NCI-H345 treated with DMSO at 0.1 percent for 48 hours (cell line): ENCODE measurements around the gene GPATCH2L.

Experiments
- DNase-seq: peaks from one replicate; lab custom pipeline; 2025; ENCODE audit not compliant: unreplicated experiment; lab: John Stamatoyannopoulos, UW

The GPATCH2L gene

DNA sequence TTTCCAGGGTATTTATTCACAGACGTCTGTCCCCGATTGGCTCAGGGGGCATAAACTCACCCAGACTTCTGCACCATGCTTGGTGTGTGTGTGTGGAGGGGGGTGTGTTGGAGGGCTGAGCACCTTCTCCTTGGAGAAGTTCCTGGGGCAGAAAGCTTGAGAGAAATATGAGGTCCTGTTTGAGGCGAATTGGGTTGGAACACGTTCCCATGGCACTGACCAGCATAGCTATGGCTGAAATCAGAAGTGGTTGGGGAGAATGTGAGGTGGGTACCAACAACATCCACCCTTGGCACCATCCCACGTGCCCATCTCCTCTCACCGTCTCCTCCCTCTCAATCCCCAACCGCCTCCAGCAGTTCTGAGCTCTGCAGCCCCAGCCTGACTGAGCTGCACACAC is 16.0 kb upstream of the GPATCH2L start:
- no peak for DNase-seq

- DNase-seq, result no peak
These were observed 15.1 kb upstream of the GPATCH2L start for GRCh38 chr14:76136476-76137110.

GRCh38 chr14:76138119-76138757 is 13.5 kb upstream of the GPATCH2L start:
- DNase-seq, result no peak

DNA sequence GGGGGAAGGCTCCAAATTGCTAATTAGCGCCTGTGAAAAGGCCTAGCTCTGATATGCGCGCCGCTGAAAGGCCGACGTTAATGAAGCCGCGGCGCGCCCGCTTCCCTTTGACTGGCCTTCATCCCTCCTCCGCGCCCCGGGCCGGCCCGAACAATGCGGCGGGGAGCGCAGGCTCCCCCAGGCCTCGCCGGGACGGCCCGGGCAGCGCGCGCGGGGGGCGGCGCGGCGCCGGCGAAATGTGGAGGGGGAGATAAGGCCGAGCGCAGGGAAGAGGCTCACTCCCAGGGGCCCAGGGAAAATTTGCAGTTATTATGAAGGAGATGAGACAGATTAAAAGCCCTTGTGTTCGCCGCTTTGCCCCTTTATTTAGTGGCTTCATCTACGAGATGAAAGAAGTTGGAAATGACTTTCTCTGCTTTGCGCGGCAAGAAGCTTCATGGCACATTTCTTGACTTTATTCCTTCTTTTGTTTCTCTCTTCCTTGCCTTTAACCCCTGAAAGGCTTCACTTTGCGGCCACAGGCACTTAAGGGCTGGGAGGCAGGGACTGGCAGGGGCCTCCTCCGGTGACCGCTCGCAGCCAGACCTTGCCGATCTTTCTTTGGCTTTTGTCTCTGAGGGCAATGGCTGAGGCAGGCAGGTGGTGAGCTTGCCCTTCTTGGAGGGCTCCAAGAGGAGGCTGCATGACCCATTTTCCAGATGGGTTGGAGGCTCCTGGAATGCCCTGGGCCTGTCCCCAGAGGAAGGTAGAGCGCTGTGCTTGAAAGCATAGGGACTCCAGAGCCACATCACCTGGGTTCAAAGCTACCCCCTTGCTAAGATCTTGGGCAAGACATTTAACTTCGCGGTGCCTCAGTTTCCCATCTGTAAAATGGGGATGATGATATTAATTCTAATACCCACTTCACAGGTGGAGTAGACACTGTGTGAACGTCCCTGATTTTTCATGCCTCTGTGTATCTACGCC is 12.7 kb upstream of the GPATCH2L start:
- DNase-seq, result no peak

- DNase-seq, result no peak
These were observed 8.1 kb upstream of the GPATCH2L start for GRCh38 chr14:76143642-76144041.

DNA sequence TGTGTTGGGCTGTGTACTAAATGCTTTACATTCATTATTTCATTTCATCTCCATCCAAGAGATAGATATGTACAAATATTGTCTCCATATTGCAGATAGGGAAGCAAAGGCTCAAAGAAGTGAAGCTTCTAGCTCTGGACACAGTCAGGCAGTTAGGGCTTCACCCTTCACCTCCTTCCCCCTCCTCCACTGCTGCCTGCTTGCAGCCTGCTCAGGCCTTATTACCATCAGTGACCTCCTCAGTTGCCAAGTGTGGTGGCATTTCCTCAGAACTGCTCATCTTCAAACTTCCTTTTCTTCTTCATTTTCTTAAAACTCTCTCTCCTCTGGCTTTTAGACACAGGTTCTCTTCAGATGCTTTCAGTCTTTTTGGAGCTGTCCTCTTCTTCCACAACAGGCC is 4.7 kb upstream of the GPATCH2L start:
- DNase-seq, result no peak

- no peak for DNase-seq
These were observed 2.5 kb upstream of the GPATCH2L start for GRCh38 chr14:76149196-76149595.

GRCh38 chr14:76152333-76152681 is 585 bp downstream of the GPATCH2L start:
- no peak for DNase-seq

DNA sequence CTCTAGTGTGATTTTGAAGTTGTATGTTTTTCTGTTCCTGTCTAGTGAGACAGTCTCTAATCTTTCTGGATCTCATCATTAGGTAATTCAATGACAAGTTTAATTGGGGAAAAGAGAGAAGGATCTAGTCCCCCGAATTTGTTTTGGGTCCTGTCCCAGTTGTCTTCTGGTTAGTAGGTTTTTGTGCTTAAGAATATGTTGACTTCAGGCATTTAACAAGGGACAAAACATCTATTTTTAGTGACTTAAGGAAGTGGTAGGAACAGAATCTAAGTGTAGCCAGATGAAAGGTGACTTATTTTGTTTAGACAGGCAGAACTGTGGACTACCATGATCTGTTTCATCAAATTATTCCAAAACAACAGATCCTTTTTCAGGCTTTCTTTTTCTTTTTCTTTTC is 2.2 kb downstream of the GPATCH2L start:
- no peak for DNase-seq

- DNase-seq, result no peak
These were observed 2.9 kb downstream of the GPATCH2L start for GRCh38 chr14:76154539-76155126.

- no peak for DNase-seq
These were observed 12.1 kb downstream of the GPATCH2L start for GRCh38 chr14:76163668-76164363.

- peak; percentile 6 for DNase-seq
These were observed 16.8 kb downstream of the GPATCH2L start for GRCh38 chr14:76168531-76168930.

DNA sequence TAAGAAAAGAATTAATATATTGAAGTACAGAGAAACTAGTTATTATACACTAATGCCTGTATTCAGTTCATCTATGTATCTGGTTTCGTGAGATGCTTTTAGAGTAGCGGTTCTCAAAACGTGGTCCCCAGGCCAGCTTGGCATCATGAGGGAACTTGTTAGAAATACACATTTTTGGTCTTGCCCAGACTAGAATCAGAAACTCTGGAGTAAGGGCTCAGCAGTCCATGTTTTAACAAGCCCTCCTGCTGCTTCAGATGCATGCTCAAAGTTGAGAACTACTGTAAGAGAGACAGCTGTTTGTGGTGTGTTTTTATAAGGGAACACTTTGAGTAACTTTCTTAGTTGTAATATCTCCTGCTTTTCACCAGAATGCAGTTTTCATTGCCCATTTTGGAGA is 18.1 kb downstream of the GPATCH2L start:
- DNase-seq, result no peak

DNA sequence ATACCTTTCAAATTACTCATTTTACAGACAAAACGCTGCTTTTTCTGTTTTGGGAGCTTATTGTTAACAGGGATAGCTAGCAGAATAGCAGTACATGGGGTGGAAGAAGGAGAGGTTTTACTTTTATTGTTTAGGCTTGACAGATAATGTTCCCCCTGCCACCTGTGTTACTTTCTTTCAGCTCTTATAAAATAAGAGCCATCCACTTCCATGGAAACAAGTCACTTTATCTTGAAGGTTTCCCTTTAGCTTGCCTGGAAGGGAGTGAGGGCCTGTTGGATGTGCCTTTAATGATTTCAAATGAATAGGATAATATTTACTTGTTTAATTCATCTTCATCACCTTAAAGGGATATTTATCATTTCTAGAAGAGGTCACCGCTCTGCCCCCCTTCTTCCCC is 23.3 kb downstream of the GPATCH2L start:
- DNase-seq, result no peak

GRCh38 chr14:76175942-76176341 is 24.2 kb downstream of the GPATCH2L start:
- DNase-seq, result no peak

DNA sequence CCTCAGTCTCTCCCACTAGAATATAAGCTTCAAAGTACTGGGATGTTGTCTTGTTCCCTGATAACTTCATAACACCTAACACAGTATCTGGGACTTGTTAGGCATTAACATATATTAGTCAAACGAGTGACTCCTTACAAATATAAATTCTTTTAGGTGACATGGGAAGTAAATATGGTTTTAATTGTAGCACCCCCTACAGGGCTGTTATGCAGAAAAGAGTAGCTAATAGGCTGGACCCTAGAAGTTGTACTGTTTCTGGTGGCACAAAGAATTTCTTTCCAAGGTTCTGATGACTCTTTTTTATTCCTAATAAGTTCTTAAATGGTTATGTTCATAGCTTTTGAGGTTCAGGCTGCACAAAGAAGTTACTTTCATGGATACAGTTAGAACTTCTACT is 29.8 kb downstream of the GPATCH2L start:
- peak; percentile 14 for DNase-seq

GRCh38 chr14:76186308-76187027 is 34.7 kb downstream of the GPATCH2L start:
- peak; percentile 2 for DNase-seq

DNA sequence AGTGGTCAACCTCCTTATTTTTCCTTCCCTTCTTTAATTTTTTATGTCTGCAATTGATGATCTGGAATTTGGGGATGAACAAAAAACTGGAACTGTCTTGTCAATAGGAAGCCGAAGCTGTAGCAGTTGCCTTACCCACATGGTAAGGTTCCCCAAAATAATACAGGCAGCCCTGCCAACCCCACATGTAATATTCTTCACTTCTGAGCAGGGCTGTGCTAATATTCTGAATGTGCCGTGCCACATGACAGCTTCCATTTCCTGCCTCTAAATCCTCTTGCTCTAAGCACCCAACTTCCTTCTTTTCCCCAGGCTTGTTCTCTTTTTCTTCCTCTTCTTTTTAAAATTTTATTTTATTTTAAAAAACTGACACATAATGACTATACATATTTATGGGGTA is 39.6 kb downstream of the GPATCH2L start:
- no peak for DNase-seq

DNA sequence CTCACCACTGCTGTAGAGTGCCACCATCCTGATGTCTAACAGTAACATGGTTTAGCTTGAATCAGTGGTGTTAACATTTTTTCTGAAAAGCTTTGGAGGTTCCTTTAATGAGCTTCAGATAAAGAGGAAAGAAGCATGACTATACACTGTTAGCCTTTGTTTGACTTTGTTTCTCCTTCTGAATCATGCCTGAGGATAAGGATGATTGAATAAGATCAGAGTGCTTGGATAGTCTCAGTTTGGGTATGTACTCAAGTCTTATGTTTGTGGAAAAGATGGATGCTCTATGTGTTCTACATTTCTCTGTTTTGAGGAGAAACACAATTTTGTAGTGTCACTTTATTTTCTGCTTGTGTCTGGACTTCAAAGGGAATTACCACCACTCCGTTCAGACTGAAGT is 42.0 kb downstream of the GPATCH2L start:
- DNase-seq, result no peak

GRCh38 chr14:76194327-76194726 is 42.6 kb downstream of the GPATCH2L start:
- no peak for DNase-seq
